Parathyroid adenoma (tissue), 2 donors: ENCODE measurements around the gene CFAP46.

ENCODE experiments used
- H2AFZ ChIP-seq: fragments of 300-600 bp; sonication (generic); one replicate; pipeline ENCODE4 v1.7.0; 2017; ENCODE audit warnings: antibody characterized with exemption, mild to moderate bottlenecking
- H3K27ac ChIP-seq: fragments of 300-600 bp; sonication (generic); one replicate; pipeline ENCODE4 v1.7.0; 2017
- H3K27me3 ChIP-seq: fragments of 300-600 bp; sonication (generic); one replicate; pipeline ENCODE4 v1.7.0; 2017; ENCODE audit warnings: low read length; ENCODE audit not compliant: control insufficient read depth, insufficient read depth
- H3K36me3 ChIP-seq: fragments of 300-600 bp; sonication (generic); one replicate; pipeline ENCODE4 v1.7.0; 2017; ENCODE audit warnings: low read length; ENCODE audit not compliant: control insufficient read depth, insufficient read depth
- H3K4me1 ChIP-seq: fragments of 300-600 bp; sonication (generic); one replicate; pipeline ENCODE4 v1.7.0; 2017; ENCODE audit warnings: control low read depth
- H3K4me2 ChIP-seq: fragments of 300-600 bp; sonication (generic); one replicate; pipeline ENCODE4 v1.7.0; 2017; ENCODE audit warnings: low read length
- H3K4me3 ChIP-seq: fragments of 300-600 bp; sonication (generic); one replicate; pipeline ENCODE4 v1.7.0; 2017; ENCODE audit warnings: low read depth, low read length
- H3K79me2 ChIP-seq: fragments of 300-600 bp; sonication (generic); one replicate; pipeline ENCODE4 v1.7.0; 2017; ENCODE audit warnings: control low read depth
- H3K9ac ChIP-seq: fragments of 300-600 bp; sonication (generic); one replicate; pipeline ENCODE4 v1.7.0; 2017; ENCODE audit warnings: mild to moderate bottlenecking
- H3K9me3 ChIP-seq: fragments of 300-600 bp; sonication (generic); one replicate; pipeline ENCODE4 v1.7.0; 2017; ENCODE audit warnings: low read length; ENCODE audit not compliant: control insufficient read depth
- CTCF ChIP-seq: fragments of 300-600 bp; sonication (generic); IDR thresholded peaks from one replicate; pipeline ENCODE4 v1.7.0; 2017; ENCODE audit warnings: antibody characterized with exemption, mild to moderate bottlenecking
- donor health status: primary hyperparathyroidism.

Gene CFAP46

GRCh38 chr10:132945125-132945893 is 2.9 kb upstream of the CFAP46 start:
- Histone ChIP-seq H3K27ac (no peak overlapping the region), H3K4me2 (no peak overlapping the region), H3K79me2 (no peaks in the 10 kb centered on the region), H3K36me3 (no peaks in the 10 kb centered on the region), H3K9me3 (no peaks in the 10 kb centered on the region), H3K4me1 (peaks cover 6% of the 10 kb centered on the region), H2AFZ (no peak overlapping the region), H3K4me3 (no peak overlapping the region), H3K9ac (no peak overlapping the region), H3K27me3 (no peaks in the 10 kb centered on the region)
- TF ChIP-seq CTCF = no peak

GRCh38 chr10:132944510-132944909 is 2.1 kb upstream of the CFAP46 start:
- Histone ChIP-seq H3K9me3 (no peaks in the 10 kb centered on the region), H3K79me2 (no peaks in the 10 kb centered on the region), H3K4me2 (no peak overlapping the region), H3K4me3 (no peak overlapping the region), H3K4me1 (peaks cover 6% of the 10 kb centered on the region), H3K27me3 (no peaks in the 10 kb centered on the region), H3K9ac (no peak overlapping the region), H3K36me3 (no peaks in the 10 kb centered on the region), H3K27ac (no peak overlapping the region), H2AFZ (no peak overlapping the region)
- no peak for TF ChIP-seq CTCF

GRCh38 chr10:132943791-132944404 is 1.5 kb upstream of the CFAP46 start:
- Histone ChIP-seq H3K79me2 (no peaks in the 10 kb centered on the region), H3K27me3 (no peaks in the 10 kb centered on the region), H3K4me2 (no peak overlapping the region), H3K4me1 (peaks cover 6% of the 10 kb centered on the region), H3K9me3 (no peaks in the 10 kb centered on the region), H3K36me3 (no peaks in the 10 kb centered on the region), H3K9ac (no peak overlapping the region), H3K27ac (no peak overlapping the region), H2AFZ (peak overlapping the region; percentile 11), H3K4me3 (no peak overlapping the region)
- no peak for TF ChIP-seq CTCF

GRCh38 chr10:132943058-132943790 is 854 bp upstream of the CFAP46 start:
- Histone ChIP-seq H3K36me3 (no peaks in the 10 kb centered on the region), H3K4me3 (peak overlapping the region; percentile 61), H2AFZ (peak overlapping the region; percentile 86), H3K4me1 (peaks cover 6% of the 10 kb centered on the region), H3K4me2 (peak overlapping the region; percentile 84), H3K79me2 (no peaks in the 10 kb centered on the region), H3K9me3 (no peaks in the 10 kb centered on the region), H3K27me3 (no peaks in the 10 kb centered on the region), H3K9ac (no peak overlapping the region), H3K27ac (no peak overlapping the region)
- TF ChIP-seq CTCF = no peak
